GM12864 (cell line): ENCODE data around the gene HMHB1.

Experiments
- DNase-seq: peaks from one replicate; pipeline ENCODE4 v3.0.0-alpha.2; 2011; ENCODE audit warnings: low read depth
- H3K4me3 ChIP-seq: 2 replicates; pipeline ENCODE4 v1.5.1; 2011; ENCODE audit warnings: mild to moderate bottlenecking, low read depth, low read length, control low read depth
- CTCF ChIP-seq: IDR thresholded peaks from 2 replicates; pipeline ENCODE4 v1.5.1; 2011; ENCODE audit warnings: low read depth, mild to moderate bottlenecking, moderate library complexity, low read length, control low read depth, inconsistent platforms; ENCODE audit errors: missing control alignments

Gene HMHB1

GRCh38 chr5:143782588-143783386, 29.2 kb upstream of the HMHB1 start:
- no peak for TF ChIP-seq CTCF
- DNase-seq, result no peak

DNA sequence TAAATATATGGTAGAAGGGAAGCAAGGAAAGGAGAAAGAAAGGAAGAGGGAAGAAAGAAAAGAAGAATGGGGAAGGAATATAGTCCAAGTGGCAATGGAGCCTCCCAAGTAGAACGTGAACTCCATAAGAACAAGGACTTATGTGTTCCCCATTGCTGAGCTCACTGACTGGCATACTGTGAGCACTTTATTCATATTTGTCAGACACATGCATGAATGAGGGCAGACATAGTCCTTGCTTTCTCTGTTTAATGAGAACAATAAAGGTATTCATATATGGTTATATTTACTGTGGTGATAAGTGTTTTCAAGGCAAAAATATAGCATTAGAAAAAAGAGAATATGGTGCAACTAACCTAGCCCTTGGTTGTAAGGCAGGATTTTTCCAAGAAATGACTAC, 23.6 kb upstream of the HMHB1 start:
- no peak overlapping the region for H3K4me3 ChIP-seq
- TF ChIP-seq CTCF, result no peak
- no peak for DNase-seq

More at GRCh38 chr5:143782588-143783386, 29.2 kb upstream of the HMHB1 start:
- no peak overlapping the region for H3K4me3 ChIP-seq

DNA sequence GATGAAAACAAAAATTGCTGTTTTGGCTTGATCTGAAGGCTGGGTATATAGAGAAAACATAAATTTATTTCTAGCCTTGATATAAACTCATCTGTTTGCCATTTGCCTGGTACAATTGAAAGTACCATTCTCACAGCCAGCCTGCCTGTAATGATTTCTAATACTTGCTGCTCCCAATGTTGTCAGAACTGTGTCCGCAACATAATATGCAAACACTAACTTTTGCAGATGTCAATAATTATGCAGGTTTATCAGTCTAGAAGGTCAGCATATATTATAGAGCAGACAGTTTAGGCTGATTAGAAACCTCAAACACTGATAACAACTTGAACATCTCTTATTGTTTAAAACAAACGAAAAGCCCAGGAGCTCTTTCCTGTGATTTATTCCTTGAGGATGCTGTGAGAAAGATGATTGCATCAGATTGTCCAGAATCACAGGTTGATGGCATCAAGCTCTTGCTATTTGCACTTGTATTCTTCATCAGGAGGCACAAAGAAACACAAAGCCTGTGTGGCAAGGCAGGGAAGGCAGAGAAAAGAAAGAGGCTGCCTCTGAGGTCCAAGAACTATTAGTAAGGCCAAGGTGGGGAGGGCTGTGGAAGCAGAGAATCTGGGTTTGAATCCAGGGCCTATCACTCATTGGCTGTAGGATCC, 21.4 kb upstream of the HMHB1 start:
- no peak for TF ChIP-seq CTCF
- DNase-seq, result no peak
- no peak overlapping the region for H3K4me3 ChIP-seq

- DNase-seq, result no peak
- H3K4me3 ChIP-seq, result peak overlapping the region; percentile 31
- no peak for TF ChIP-seq CTCF
These were observed 19.9 kb upstream of the HMHB1 start for GRCh38 chr5:143791848-143792731.

DNA sequence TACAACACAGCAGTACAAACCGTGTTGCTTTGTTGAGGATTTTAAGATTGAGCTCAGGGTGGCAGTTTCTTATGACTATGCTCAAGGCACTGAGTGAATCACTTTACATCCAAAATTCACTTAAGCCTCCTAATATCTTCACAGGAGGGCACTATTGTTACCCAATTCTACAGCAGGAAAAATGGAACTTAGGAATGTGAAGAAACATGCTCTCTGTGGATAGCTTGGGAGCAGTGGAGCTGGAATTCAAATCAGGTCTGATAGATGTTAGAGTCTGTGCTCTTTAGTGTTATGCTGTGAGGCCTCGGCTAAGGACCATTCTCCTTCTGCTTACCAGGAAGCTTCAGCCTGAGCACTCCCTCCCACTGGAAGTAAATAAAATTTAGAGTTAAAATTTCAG, 18.7 kb upstream of the HMHB1 start:
- no peak for DNase-seq
- H3K4me3 ChIP-seq, result no peak overlapping the region
- no peak for TF ChIP-seq CTCF

DNA sequence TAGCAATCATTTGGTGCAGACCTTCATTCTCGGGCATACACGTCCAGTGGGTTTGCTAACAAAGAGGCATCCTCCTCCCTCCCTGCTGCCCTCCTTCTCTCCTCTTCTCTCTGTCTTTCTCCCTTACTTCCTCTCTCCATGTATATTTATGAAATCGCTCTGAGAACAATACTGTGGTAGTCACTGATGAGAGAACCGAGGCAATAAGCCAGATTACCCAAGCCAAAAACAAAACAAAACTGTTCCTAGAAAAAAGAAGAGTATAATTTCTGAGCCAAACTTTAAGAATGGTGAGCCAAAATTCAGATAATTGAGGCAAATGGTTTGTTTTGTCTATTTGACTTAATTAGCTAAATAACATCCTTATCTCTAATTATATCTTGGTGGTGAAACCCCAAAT, 15.8 kb upstream of the HMHB1 start:
- no peak for DNase-seq
- no peak for TF ChIP-seq CTCF
- H3K4me3 ChIP-seq, result no peak overlapping the region
